Neural cell (in vitro differentiated cells): Measurements from ENCODE around the gene KLHL36. TPM values are rescaled to one million over a fixed set of nuclear protein-coding genes. Genes with fewer than 3 reads are reported as not detected.

Experiments used
- H2AFZ ChIP-seq: fragments of 200-600, 300-800 bp; sonication (generic), shearing (Covaris generic); 2 replicates; pipeline ENCODE4 v1.6.0; 2014; ENCODE audit warnings: low read depth, mild to moderate bottlenecking, antibody characterized with exemption, low read length, moderate library complexity
- H3F3A ChIP-seq: fragments of 200-600 bp; shearing (Covaris generic); 2 replicates; pipeline ENCODE4 v1.6.1; 2016; ENCODE audit warnings: mild to moderate bottlenecking, moderate library complexity, mixed read lengths, antibody characterized with exemption, low read length; ENCODE audit not compliant: insufficient read depth, poor library complexity, severe bottlenecking
- H3K27ac ChIP-seq: fragments of 200-600, 300-800 bp; sonication (generic), shearing (Covaris generic); 2 replicates; pipeline ENCODE4 v1.5.1; 2014; ENCODE audit warnings: mild to moderate bottlenecking, low read length, moderate library complexity
- H3K27me3 ChIP-seq: fragments of 300-800, 200-600 bp; sonication (generic), shearing (Covaris generic); 2 replicates; pipeline ENCODE4 v1.6.0; 2014; ENCODE audit warnings: mild to moderate bottlenecking, low read depth, low read length, moderate library complexity; ENCODE audit not compliant: insufficient read depth
- H3K36me3 ChIP-seq: fragments of 300-800, 200-600 bp; sonication (generic), shearing (Covaris generic); 2 replicates; pipeline ENCODE4 v1.5.1; 2014; ENCODE audit warnings: mild to moderate bottlenecking, antibody characterized with exemption, low read length, moderate library complexity; ENCODE audit not compliant: insufficient read depth
- H3K4me2 ChIP-seq: fragments of 300-800, 200-600 bp; sonication (generic), shearing (Covaris generic); 2 replicates; pipeline ENCODE4 v1.6.0; 2014; ENCODE audit warnings: mild to moderate bottlenecking, low read length
- H3K4me3 ChIP-seq: fragments of 300-800, 200-600 bp; sonication (generic), shearing (Covaris generic); 2 replicates; pipeline ENCODE4 v1.5.1; 2014; ENCODE audit warnings: mild to moderate bottlenecking, low read length, moderate library complexity
- H3K79me2 ChIP-seq: fragments of 200-600 bp; shearing (Covaris generic); replicated peaks from 2 replicates; pipeline ENCODE4 v1.6.0; 2014; ENCODE audit warnings: mild to moderate bottlenecking, low read length, moderate library complexity; ENCODE audit not compliant: insufficient read depth
- H3K9ac ChIP-seq: fragments of 300-800, 200-600 bp; sonication (generic), shearing (Covaris generic); 2 replicates; pipeline ENCODE4 v1.6.1; 2016; ENCODE audit warnings: mild to moderate bottlenecking, low read length, mixed read lengths
- H3K9me2 ChIP-seq: fragments of 200-600 bp; shearing (Covaris generic); 2 replicates; pipeline ENCODE4 v1.6.1; 2016; ENCODE audit warnings: mild to moderate bottlenecking, low read length, mixed read lengths; ENCODE audit not compliant: insufficient read depth
- H3K9me3 ChIP-seq: fragments of 200-600, 300-800 bp; sonication (generic), shearing (Covaris generic); 2 replicates; pipeline ENCODE4 v1.6.1; 2016; ENCODE audit warnings: mild to moderate bottlenecking, mixed run types, low read length, moderate library complexity, mixed read lengths
- H4K20me1 ChIP-seq: fragments of 200-600 bp; shearing (Covaris generic); 2 replicates; pipeline ENCODE4 v1.6.1; 2016; ENCODE audit warnings: mild to moderate bottlenecking, mixed run types; ENCODE audit not compliant: insufficient read depth
- EP300 ChIP-seq: fragments of 450-650 bp; conservative IDR thresholded peaks from 2 replicates; pipeline ENCODE4 v1.6.1; 2014; ENCODE audit warnings: antibody characterized with exemption, mild to moderate bottlenecking, moderate library complexity; ENCODE audit not compliant: poor library complexity, severe bottlenecking
- EZH2 ChIP-seq: fragments of 200-600, 300-800 bp; shearing (Covaris generic), sonication (generic); IDR thresholded peaks from 2 replicates; pipeline ENCODE4 v1.6.1; 2014; ENCODE audit warnings: antibody characterized with exemption, low read length, borderline replicate concordance, mild to moderate bottlenecking; ENCODE audit not compliant: insufficient read depth, poor library complexity, severe bottlenecking
- MXI1 ChIP-seq: fragments of 450-650 bp; conservative IDR thresholded peaks from 2 replicates; pipeline ENCODE4 v1.6.1; 2014; ENCODE audit warnings: antibody characterized with exemption, mild to moderate bottlenecking; ENCODE audit not compliant: poor library complexity, severe bottlenecking
- POLR2AphosphoS5 ChIP-seq: IDR thresholded peaks from 2 replicates; pipeline ENCODE4 v1.6.1; 2012
- RAD21 ChIP-seq: fragments of 450-650 bp; conservative IDR thresholded peaks from 2 replicates; pipeline ENCODE4 v1.6.1; 2014; ENCODE audit warnings: antibody characterized with exemption, mild to moderate bottlenecking, moderate library complexity
- SMC3 ChIP-seq: fragments of 450-650 bp; conservative IDR thresholded peaks from 2 replicates; pipeline ENCODE4 v1.6.1; 2014; ENCODE audit warnings: antibody characterized with exemption, mild to moderate bottlenecking, moderate library complexity; ENCODE audit not compliant: poor library complexity
- TAF1 ChIP-seq: IDR thresholded peaks from 2 replicates; pipeline ENCODE4 v1.6.1; 2012; ENCODE audit warnings: low read depth
- polyA plus RNA-seq: library from polyadenylated mRNA; depleted of rRNA; stranded (reverse); fragments of >200 nt; gene quantifications from 2 replicates; pipeline ENCODE4 v1.2.3, GENCODE V29; 2014
- TF ChIP-seq, protein P1 (sequence below): IDR thresholded peaks from 2 replicates; pipeline ENCODE4 v1.6.1; 2012; ENCODE audit warnings: borderline replicate concordance
- TF ChIP-seq, protein P2 (sequence below): fragments of 450-650 bp; IDR thresholded peaks from 2 replicates; pipeline ENCODE4 v1.5.1; 2014; ENCODE audit warnings: antibody characterized with exemption, mild to moderate bottlenecking, moderate library complexity; ENCODE audit not compliant: poor library complexity, severe bottlenecking

KLHL36 gene
- polyA plus RNA-seq, 1 donor from 2014 or later = 43.8 TPM

DNA sequence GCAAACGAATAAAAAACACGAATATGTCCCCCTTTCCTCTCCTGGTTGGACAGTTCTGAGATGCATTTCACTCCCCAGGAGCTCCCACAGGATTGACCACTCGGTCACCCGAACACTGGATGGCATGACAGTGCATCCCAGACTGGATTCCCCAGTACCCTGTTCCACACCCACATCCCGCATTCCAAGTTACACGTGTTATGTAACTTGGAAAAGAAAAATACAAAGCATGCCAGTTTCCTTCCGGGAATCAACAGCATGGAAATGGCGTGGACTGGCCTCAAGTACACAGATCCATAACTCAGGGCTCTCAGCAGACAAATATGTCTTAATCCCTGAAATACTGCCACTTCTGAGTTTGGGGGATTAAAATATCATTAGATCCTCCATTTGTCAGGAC is 12.6 kb upstream of the KLHL36 start:
- H3F3A ChIP-seq = no peaks in the 10 kb centered on the region
- no peak overlapping the region for H3K4me2 ChIP-seq
- H4K20me1 ChIP-seq = no peaks in the 10 kb centered on the region
- H3K9ac ChIP-seq = no peak overlapping the region
- H3K4me3 ChIP-seq = no peak overlapping the region
- no peaks in the 10 kb centered on the region for H3K27me3 ChIP-seq
- H3K36me3 ChIP-seq = no peaks in the 10 kb centered on the region
- H3K79me2 ChIP-seq = no peaks in the 10 kb centered on the region
- H3K9me2 ChIP-seq = no peaks in the 10 kb centered on the region
- TF ChIP-seq MXI1 = no peak
- TF ChIP-seq EP300 = no peak
- no peak for TF ChIP-seq RAD21
- TF ChIP-seq, protein P1, sequence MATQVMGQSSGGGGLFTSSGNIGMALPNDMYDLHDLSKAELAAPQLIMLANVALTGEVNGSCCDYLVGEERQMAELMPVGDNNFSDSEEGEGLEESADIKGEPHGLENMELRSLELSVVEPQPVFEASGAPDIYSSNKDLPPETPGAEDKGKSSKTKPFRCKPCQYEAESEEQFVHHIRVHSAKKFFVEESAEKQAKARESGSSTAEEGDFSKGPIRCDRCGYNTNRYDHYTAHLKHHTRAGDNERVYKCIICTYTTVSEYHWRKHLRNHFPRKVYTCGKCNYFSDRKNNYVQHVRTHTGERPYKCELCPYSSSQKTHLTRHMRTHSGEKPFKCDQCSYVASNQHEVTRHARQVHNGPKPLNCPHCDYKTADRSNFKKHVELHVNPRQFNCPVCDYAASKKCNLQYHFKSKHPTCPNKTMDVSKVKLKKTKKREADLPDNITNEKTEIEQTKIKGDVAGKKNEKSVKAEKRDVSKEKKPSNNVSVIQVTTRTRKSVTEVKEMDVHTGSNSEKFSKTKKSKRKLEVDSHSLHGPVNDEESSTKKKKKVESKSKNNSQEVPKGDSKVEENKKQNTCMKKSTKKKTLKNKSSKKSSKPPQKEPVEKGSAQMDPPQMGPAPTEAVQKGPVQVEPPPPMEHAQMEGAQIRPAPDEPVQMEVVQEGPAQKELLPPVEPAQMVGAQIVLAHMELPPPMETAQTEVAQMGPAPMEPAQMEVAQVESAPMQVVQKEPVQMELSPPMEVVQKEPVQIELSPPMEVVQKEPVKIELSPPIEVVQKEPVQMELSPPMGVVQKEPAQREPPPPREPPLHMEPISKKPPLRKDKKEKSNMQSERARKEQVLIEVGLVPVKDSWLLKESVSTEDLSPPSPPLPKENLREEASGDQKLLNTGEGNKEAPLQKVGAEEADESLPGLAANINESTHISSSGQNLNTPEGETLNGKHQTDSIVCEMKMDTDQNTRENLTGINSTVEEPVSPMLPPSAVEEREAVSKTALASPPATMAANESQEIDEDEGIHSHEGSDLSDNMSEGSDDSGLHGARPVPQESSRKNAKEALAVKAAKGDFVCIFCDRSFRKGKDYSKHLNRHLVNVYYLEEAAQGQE = no peak
- no peak for TF ChIP-seq SMC3
- no peak overlapping the region for H3K27ac ChIP-seq
- no peak overlapping the region for H2AFZ ChIP-seq
- no peaks in the 10 kb centered on the region for H3K9me3 ChIP-seq

DNA sequence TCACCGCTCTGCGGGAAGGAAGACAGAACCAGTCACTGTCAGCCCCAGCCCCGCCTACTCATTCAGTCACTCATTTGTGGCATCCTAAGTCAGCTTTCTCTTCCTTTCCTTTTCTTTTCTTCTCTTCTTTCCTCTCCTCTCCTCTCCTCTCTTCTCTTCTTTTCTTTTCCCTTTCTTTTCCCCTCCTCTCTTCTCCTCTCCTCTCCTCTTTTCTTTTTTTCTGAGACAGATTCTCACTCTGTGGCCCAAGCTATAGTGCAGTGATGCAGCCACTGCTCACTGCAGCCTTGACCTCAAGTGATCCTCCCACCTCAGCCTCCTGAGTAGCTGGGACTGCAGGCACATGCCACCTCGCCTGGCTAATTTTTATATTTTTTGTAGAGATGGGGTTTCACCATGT is 10.6 kb upstream of the KLHL36 start:
- Histone ChIP-seq H4K20me1 (no peaks in the 10 kb centered on the region), H3K27ac (no peak overlapping the region), H3K9ac (no peak overlapping the region), H3K27me3 (no peaks in the 10 kb centered on the region), H3K4me3 (no peak overlapping the region), H3K36me3 (no peaks in the 10 kb centered on the region), H3K9me3 (no peaks in the 10 kb centered on the region), H3K79me2 (no peaks in the 10 kb centered on the region), H3F3A (no peaks in the 10 kb centered on the region), H3K9me2 (no peaks in the 10 kb centered on the region), H2AFZ (no peak overlapping the region), H3K4me2 (no peak overlapping the region)
- TF ChIP-seq SMC3 = no peak
- TF ChIP-seq MXI1 = no peak
- TF ChIP-seq, protein P1 = no peak
- TF ChIP-seq TAF1 = no peak
- no peak for TF ChIP-seq RAD21
- TF ChIP-seq, protein P2, sequence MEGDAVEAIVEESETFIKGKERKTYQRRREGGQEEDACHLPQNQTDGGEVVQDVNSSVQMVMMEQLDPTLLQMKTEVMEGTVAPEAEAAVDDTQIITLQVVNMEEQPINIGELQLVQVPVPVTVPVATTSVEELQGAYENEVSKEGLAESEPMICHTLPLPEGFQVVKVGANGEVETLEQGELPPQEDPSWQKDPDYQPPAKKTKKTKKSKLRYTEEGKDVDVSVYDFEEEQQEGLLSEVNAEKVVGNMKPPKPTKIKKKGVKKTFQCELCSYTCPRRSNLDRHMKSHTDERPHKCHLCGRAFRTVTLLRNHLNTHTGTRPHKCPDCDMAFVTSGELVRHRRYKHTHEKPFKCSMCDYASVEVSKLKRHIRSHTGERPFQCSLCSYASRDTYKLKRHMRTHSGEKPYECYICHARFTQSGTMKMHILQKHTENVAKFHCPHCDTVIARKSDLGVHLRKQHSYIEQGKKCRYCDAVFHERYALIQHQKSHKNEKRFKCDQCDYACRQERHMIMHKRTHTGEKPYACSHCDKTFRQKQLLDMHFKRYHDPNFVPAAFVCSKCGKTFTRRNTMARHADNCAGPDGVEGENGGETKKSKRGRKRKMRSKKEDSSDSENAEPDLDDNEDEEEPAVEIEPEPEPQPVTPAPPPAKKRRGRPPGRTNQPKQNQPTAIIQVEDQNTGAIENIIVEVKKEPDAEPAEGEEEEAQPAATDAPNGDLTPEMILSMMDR = no peak
- no peak for TF ChIP-seq POLR2AphosphoS5
- no peak for TF ChIP-seq EZH2
- no peak for TF ChIP-seq EP300
